Mesendoderm (in vitro differentiated cells): ENCODE measurements around the gene HECTD1.

Experiments
- DNase-seq: peaks from one replicate; pipeline ENCODE4 v3.0.0; 2013
- H2AK5ac ChIP-seq: 2 replicates; pipeline ENCODE4 v1.6.1; 2013; ENCODE audit warnings: low read length, inconsistent platforms
- H2BK120ac ChIP-seq: 2 replicates; pipeline ENCODE4 v1.6.1; 2013; ENCODE audit warnings: low read depth, mild to moderate bottlenecking, low read length, moderate library complexity, mixed read lengths
- H2BK15ac ChIP-seq: replicated peaks from 2 replicates; pipeline ENCODE4 v1.6.1; 2013; ENCODE audit warnings: low read depth, mild to moderate bottlenecking, moderate library complexity
- H2BK5ac ChIP-seq: 2 replicates; pipeline ENCODE4 v1.6.1; 2013; ENCODE audit warnings: low read length, inconsistent platforms
- H3K18ac ChIP-seq: 2 replicates; pipeline ENCODE4 v1.6.1; 2013; ENCODE audit warnings: mild to moderate bottlenecking, low read length, mixed read lengths
- H3K23ac ChIP-seq: one replicate; pipeline ENCODE4 v1.6.1; 2013; ENCODE audit warnings: low read length
- H3K27ac ChIP-seq: 2 replicates; pipeline ENCODE4 v1.5.1; 2013; ENCODE audit warnings: low read depth, mild to moderate bottlenecking, inconsistent platforms, low read length, moderate library complexity
- H3K27me3 ChIP-seq: 2 replicates; pipeline ENCODE4 v1.6.1; 2013; ENCODE audit warnings: low read length, control low read depth, mild to moderate bottlenecking, inconsistent platforms; ENCODE audit not compliant: insufficient read depth, poor library complexity
- H3K36me3 ChIP-seq: 2 replicates; pipeline ENCODE4 v1.6.1; 2013; ENCODE audit warnings: low read length, inconsistent platforms; ENCODE audit not compliant: control insufficient read depth, insufficient read depth
- H3K4ac ChIP-seq: one replicate; pipeline ENCODE4 v1.6.1; 2013; ENCODE audit warnings: low read depth, mild to moderate bottlenecking, low read length, moderate library complexity
- H3K4me1 ChIP-seq: 2 replicates; pipeline ENCODE4 v1.6.1; 2013; ENCODE audit warnings: low read depth, low read length, inconsistent platforms; ENCODE audit not compliant: control insufficient read depth
- H3K4me2 ChIP-seq: 2 replicates; pipeline ENCODE4 v1.6.1; 2013; ENCODE audit warnings: low read length
- H3K4me3 ChIP-seq: 2 replicates; pipeline ENCODE4 v1.5.1; 2013; ENCODE audit warnings: mild to moderate bottlenecking, low read length
- H3K56ac ChIP-seq: one replicate; pipeline ENCODE4 v1.6.1; 2013; ENCODE audit warnings: low read length
- H3K79me1 ChIP-seq: 2 replicates; pipeline ENCODE4 v1.6.1; 2013; ENCODE audit warnings: low read length, inconsistent platforms
- H3K79me2 ChIP-seq: 2 replicates; pipeline ENCODE4 v1.6.1; 2013; ENCODE audit warnings: mild to moderate bottlenecking, low read length; ENCODE audit not compliant: control insufficient read depth, insufficient read depth
- H3K9ac ChIP-seq: 2 replicates; pipeline ENCODE4 v1.6.1; 2013; ENCODE audit warnings: low read length, inconsistent platforms
- H4K5ac ChIP-seq: one replicate; pipeline ENCODE4 v1.6.1; 2013; ENCODE audit warnings: low read length
- H4K8ac ChIP-seq: one replicate; pipeline ENCODE4 v1.6.1; 2013; ENCODE audit warnings: low read depth, mild to moderate bottlenecking, control low read depth, low read length, moderate library complexity
- WGBS: extraction: QIAGEN DNeasy Blood & Tissue Kit; methylation state at CpG from one replicate; pipeline ENCODE4 v1.1.7; 2013; ENCODE audit warnings: low lambda C conversion rate, missing lambda C conversion rate; ENCODE audit not compliant: insufficient coverage; ENCODE audit errors: extremely low coverage; 5-methylcytosine and 5-hydroxymethylcytosine counted together

The HECTD1 gene

GRCh38 chr14:31084385-31084784 is 123.2 kb downstream of the HECTD1 start:
- Histone ChIP-seq H3K4me2 (no peak overlapping the region), H2BK15ac (no peak overlapping the region), H3K18ac (no peak overlapping the region), H3K27ac (no peak overlapping the region), H3K79me1 (no peaks in the 10 kb centered on the region), H3K4me1 (no peaks in the 10 kb centered on the region), H3K4ac (no peak overlapping the region), H4K8ac (no peak overlapping the region), H3K56ac (no peak overlapping the region), H3K9ac (no peak overlapping the region), H3K23ac (no peak overlapping the region), H3K79me2 (no peaks in the 10 kb centered on the region), H3K36me3 (no peaks in the 10 kb centered on the region), H4K5ac (no peak overlapping the region), H3K27me3 (no peaks in the 10 kb centered on the region), H2BK5ac (no peak overlapping the region), H2AK5ac (no peak overlapping the region), H3K4me3 (no peak overlapping the region), H2BK120ac (no peak overlapping the region)
- no CpG with 5 or more reads among the region's 5 CpGs for WGBS
- no peak for DNase-seq

DNA sequence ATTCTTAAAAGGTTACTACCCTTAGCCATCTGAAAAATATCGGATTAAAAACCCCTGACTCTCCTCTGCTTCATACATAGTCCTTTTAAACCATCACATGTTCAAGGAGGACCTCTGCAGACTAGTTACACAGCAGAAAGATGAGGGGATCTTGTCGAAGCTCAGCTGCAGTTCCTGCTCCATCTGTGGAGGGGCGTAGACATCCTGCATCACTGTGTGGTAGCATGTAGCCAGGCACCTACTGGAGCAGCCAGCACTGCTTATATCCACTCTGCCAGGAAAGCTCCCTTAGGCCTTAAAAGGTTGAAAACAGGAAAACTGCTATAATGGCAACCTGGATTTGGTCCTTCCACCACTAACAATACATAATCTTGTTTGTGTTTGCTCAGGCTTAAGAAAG is 123.8 kb downstream of the HECTD1 start:
- Histone ChIP-seq H3K23ac (no peak overlapping the region), H3K27me3 (no peaks in the 10 kb centered on the region), H3K18ac (no peak overlapping the region), H3K36me3 (no peaks in the 10 kb centered on the region), H3K79me1 (no peaks in the 10 kb centered on the region), H2BK120ac (no peak overlapping the region), H4K8ac (no peak overlapping the region), H3K56ac (no peak overlapping the region), H4K5ac (no peak overlapping the region), H3K79me2 (no peaks in the 10 kb centered on the region), H2BK5ac (no peak overlapping the region), H3K4ac (no peak overlapping the region), H3K27ac (no peak overlapping the region), H3K4me2 (no peak overlapping the region), H2BK15ac (no peak overlapping the region), H3K4me1 (no peaks in the 10 kb centered on the region), H3K4me3 (no peak overlapping the region), H3K9ac (no peak overlapping the region), H2AK5ac (no peak overlapping the region)
- WGBS: no CpG with 5 or more reads among the region's 3 CpGs
- no peak for DNase-seq

DNA sequence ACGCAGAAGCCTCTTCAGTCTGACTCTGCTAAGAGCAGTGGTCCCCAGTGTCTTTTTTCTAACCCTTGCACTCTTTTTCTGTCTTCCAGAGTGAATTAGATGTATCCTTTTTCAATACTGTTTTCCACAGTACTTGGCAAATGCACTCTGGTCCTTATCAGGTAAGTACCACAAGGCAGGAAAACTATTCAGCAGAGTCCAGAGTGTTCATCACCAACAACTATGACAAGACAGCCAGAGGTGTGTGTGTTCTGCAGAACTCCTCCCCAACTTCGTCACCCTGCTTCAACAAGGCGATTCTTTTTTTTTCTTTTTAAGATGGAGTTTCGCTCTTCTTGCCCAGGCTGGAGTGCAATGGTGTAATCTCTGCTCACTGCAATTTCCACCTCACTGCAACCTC is 127.1 kb downstream of the HECTD1 start:
- no peak overlapping the region for H4K5ac ChIP-seq
- H2BK120ac ChIP-seq: no peak overlapping the region
- no peaks in the 10 kb centered on the region for H3K36me3 ChIP-seq
- no peak overlapping the region for H4K8ac ChIP-seq
- no peak overlapping the region for H3K56ac ChIP-seq
- H3K23ac ChIP-seq: no peak overlapping the region
- H3K4ac ChIP-seq: no peak overlapping the region
- no CpG with 5 or more reads among the region's 4 CpGs for WGBS
- H3K9ac ChIP-seq: no peak overlapping the region
- no peaks in the 10 kb centered on the region for H3K4me1 ChIP-seq
- H3K27me3 ChIP-seq: no peaks in the 10 kb centered on the region
- no peak overlapping the region for H2BK15ac ChIP-seq
- H2AK5ac ChIP-seq: no peak overlapping the region
- no peaks in the 10 kb centered on the region for H3K79me2 ChIP-seq
- H3K79me1 ChIP-seq: no peaks in the 10 kb centered on the region
- DNase-seq: no peak
- no peak overlapping the region for H3K18ac ChIP-seq
- no peak overlapping the region for H2BK5ac ChIP-seq
- H3K27ac ChIP-seq: no peak overlapping the region
- no peak overlapping the region for H3K4me2 ChIP-seq
- no peak overlapping the region for H3K4me3 ChIP-seq

DNA sequence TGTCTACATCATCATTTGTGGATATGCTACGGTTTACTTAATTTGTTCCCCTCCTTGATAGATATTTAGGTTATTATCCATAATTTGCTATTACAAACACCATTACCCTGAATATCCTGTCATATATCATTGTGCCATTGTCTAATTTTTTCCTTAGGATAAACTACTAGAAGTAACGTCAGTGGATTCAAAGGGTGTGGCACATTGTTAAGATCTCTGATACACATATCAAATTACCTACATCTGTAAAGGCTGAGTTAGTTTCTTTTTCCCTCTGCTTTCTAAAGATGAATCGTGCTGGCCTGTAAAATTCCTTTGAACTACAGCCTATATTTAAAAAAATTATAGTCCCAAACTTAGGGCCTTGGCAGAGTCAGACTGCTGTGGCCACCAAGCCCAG is 127.5 kb downstream of the HECTD1 start:
- H4K8ac ChIP-seq: no peak overlapping the region
- H2BK5ac ChIP-seq: no peak overlapping the region
- H3K18ac ChIP-seq: no peak overlapping the region
- no peak overlapping the region for H2AK5ac ChIP-seq
- H3K23ac ChIP-seq: no peak overlapping the region
- H3K4ac ChIP-seq: no peak overlapping the region
- no peak overlapping the region for H4K5ac ChIP-seq
- H3K36me3 ChIP-seq: no peaks in the 10 kb centered on the region
- no peak overlapping the region for H3K27ac ChIP-seq
- no peak overlapping the region for H3K56ac ChIP-seq
- no peak overlapping the region for H3K4me3 ChIP-seq
- WGBS: no CpG with 5 or more reads among the region's 3 CpGs
- no peak overlapping the region for H3K9ac ChIP-seq
- no peaks in the 10 kb centered on the region for H3K27me3 ChIP-seq
- no peak for DNase-seq
- no peaks in the 10 kb centered on the region for H3K79me2 ChIP-seq
- H2BK15ac ChIP-seq: no peak overlapping the region
- no peaks in the 10 kb centered on the region for H3K79me1 ChIP-seq
- H3K4me2 ChIP-seq: no peak overlapping the region
- no peak overlapping the region for H2BK120ac ChIP-seq
- no peaks in the 10 kb centered on the region for H3K4me1 ChIP-seq

DNA sequence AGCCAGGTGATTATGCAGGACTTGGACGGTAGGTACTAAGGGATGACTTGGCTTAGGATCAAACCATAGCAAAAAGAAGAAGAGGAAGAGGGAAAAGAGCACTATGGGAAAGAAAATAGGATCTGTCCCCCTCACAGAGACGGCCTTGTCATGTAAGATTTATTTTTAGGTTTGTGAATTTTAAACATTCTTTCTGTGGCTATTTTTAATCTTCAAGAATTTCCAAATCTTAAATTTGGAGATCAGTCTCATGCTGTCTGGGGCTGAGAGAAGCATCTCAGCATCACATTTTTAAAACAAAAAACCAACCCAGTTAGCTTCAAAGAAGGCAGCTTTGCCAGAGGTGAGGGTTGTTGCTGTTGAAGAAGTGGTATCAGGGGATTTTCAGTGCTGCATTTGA is 128.8 kb downstream of the HECTD1 start:
- H3K23ac ChIP-seq: no peak overlapping the region
- no CpG with 5 or more reads among the region's 2 CpGs for WGBS
- DNase-seq: no peak
- H2BK15ac ChIP-seq: no peak overlapping the region
- no peak overlapping the region for H2AK5ac ChIP-seq
- no peak overlapping the region for H2BK5ac ChIP-seq
- no peak overlapping the region for H3K4me2 ChIP-seq
- no peaks in the 10 kb centered on the region for H3K79me1 ChIP-seq
- H3K36me3 ChIP-seq: no peaks in the 10 kb centered on the region
- H3K18ac ChIP-seq: no peak overlapping the region
- H3K27me3 ChIP-seq: no peaks in the 10 kb centered on the region
- no peak overlapping the region for H3K9ac ChIP-seq
- no peak overlapping the region for H3K27ac ChIP-seq
- no peak overlapping the region for H3K56ac ChIP-seq
- no peak overlapping the region for H3K4me3 ChIP-seq
- H3K4me1 ChIP-seq: no peaks in the 10 kb centered on the region
- no peak overlapping the region for H4K5ac ChIP-seq
- H4K8ac ChIP-seq: no peak overlapping the region
- no peaks in the 10 kb centered on the region for H3K79me2 ChIP-seq
- H3K4ac ChIP-seq: no peak overlapping the region
- no peak overlapping the region for H2BK120ac ChIP-seq

DNA sequence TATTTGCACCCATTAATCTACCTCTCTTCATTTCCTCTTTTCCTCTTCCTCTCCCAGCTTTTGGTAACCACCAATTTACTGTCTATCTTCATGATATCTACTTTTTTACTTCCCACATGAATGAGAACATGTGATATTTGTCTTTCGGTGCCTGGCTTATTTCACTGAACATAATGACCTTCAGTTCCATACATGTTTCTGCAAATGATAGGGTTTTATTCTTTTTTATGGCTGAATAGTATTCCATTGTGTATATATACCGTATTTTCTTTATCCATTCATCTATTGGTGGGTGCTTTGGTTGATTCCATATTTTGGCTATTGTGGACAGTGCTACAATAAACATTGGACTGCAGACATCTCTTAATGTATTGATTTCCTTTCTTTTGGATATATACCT is 132.4 kb downstream of the HECTD1 start:
- no peaks in the 10 kb centered on the region for H3K79me1 ChIP-seq
- WGBS: no CpG with 5 or more reads among the region's 2 CpGs
- no peak overlapping the region for H3K9ac ChIP-seq
- H3K27me3 ChIP-seq: no peaks in the 10 kb centered on the region
- H3K23ac ChIP-seq: no peak overlapping the region
- H2AK5ac ChIP-seq: no peak overlapping the region
- no peak for DNase-seq
- no peak overlapping the region for H3K4me2 ChIP-seq
- no peaks in the 10 kb centered on the region for H3K36me3 ChIP-seq
- H4K5ac ChIP-seq: no peak overlapping the region
- H3K56ac ChIP-seq: no peak overlapping the region
- no peak overlapping the region for H3K4me3 ChIP-seq
- no peak overlapping the region for H2BK120ac ChIP-seq
- no peak overlapping the region for H3K27ac ChIP-seq
- no peaks in the 10 kb centered on the region for H3K4me1 ChIP-seq
- H2BK15ac ChIP-seq: no peak overlapping the region
- no peak overlapping the region for H2BK5ac ChIP-seq
- no peak overlapping the region for H3K18ac ChIP-seq
- no peak overlapping the region for H3K4ac ChIP-seq
- no peaks in the 10 kb centered on the region for H3K79me2 ChIP-seq
- no peak overlapping the region for H4K8ac ChIP-seq
